HPDE6-E6E7 (cell line): ENCODE results near the gene ELK1.
"Not testable (repeated sequence)": the region's sequence is repeated elsewhere in the genome, so short reads cannot be mapped to it uniquely, and the experiment has no call there.

Experiments used
- DNase-seq: peaks from one replicate; pipeline ENCODE4 v3.0.0; 2011; ENCODE audit warnings: missing footprints; ENCODE audit errors: extremely low spot score

Gene ELK1

GRCh38 chrX:47650164-47651042 lies at the start of gene ELK1:
Gene ELK1 (minus strand): TSS chrX:47650563. CDS start chrX:47641441, 9,122 bp downstream.
- peak; percentile 83 for DNase-seq

- no peak for DNase-seq
Measured at GRCh38 chrX:47697181-47697580, 46.8 kb upstream of the ELK1 start.

- DNase-seq, result no peak
Measured at GRCh38 chrX:47690175-47690574, 39.8 kb upstream of the ELK1 start.

- no peak for DNase-seq
Measured at GRCh38 chrX:47687263-47687662, 36.9 kb upstream of the ELK1 start.

GRCh38 chrX:47683829-47684205 lies 33.5 kb upstream of the ELK1 start:
- DNase-seq, result no peak

GRCh38 chrX:47683184-47683828 lies 32.9 kb upstream of the ELK1 start:
- no peak for DNase-seq

GRCh38 chrX:47675959-47676859 lies 25.8 kb upstream of the ELK1 start:
- not testable (repeated sequence) for DNase-seq

- DNase-seq, result no peak
Measured at GRCh38 chrX:47674776-47675175, 24.4 kb upstream of the ELK1 start.

- DNase-seq, result not testable (repeated sequence)
Measured at GRCh38 chrX:47665797-47666196, 15.4 kb upstream of the ELK1 start.

GRCh38 chrX:47664737-47665136 lies 14.4 kb upstream of the ELK1 start:
- no peak for DNase-seq

- no peak for DNase-seq
Measured at GRCh38 chrX:47662144-47662657, 11.8 kb upstream of the ELK1 start.

- DNase-seq, result no peak
Measured at GRCh38 chrX:47661539-47661938, 11.2 kb upstream of the ELK1 start.

- no peak for DNase-seq
Measured at GRCh38 chrX:47659421-47659726, 9.0 kb upstream of the ELK1 start.

GRCh38 chrX:47658684-47659420 lies 8.5 kb upstream of the ELK1 start, which contains the start of gene UXT:
Gene UXT (minus strand): TSS chrX:47659180. CDS start chrX:47658927, 253 bp downstream.
- DNase-seq, result peak; percentile 60

- peak; percentile 73 for DNase-seq
Measured at GRCh38 chrX:47658301-47658683, 7.9 kb upstream of the ELK1 start.

GRCh38 chrX:47651043-47651905 lies 911 bp upstream of the ELK1 start:
- DNase-seq, result no peak

GRCh38 chrX:47649781-47650163 lies 591 bp downstream of the ELK1 start:
- no peak for DNase-seq

- no peak for DNase-seq
Measured at GRCh38 chrX:47649271-47649670, 1.1 kb downstream of the ELK1 start.

- DNase-seq, result no peak
Measured at GRCh38 chrX:47648376-47648775, 2.0 kb downstream of the ELK1 start.

- DNase-seq, result no peak
Measured at GRCh38 chrX:47646636-47647035, 3.7 kb downstream of the ELK1 start.
